Kidney (tissue), 14 donors: ENCODE results near the gene NSD1. TPM values are rescaled to one million over a fixed set of nuclear protein-coding genes. Genes with fewer than 3 reads are reported as not detected.
A peak's percentile ranks its signal among the peaks of the same experiment; 100 is the strongest.

Experiments used
- DNase-seq, 5 donors: peaks; one replicate each; pipeline ENCODE4 v3.0.0-alpha.2; 2013 to 2020
- FAIRE-seq: peaks from 2 replicates; lab custom pipeline; 2012; peaks lifted over from hg19 to GRCh38; lab: Jason Lieb, UNC
- H3K27ac ChIP-seq, 2 donors: one replicate each; pipeline ENCODE4 v1.7.0; 2013; ENCODE audit warnings: low read depth in 2 of 2, low read length in 2 of 2, inconsistent platforms in 1 of 2
- H3K27me3 ChIP-seq: one replicate; pipeline ENCODE4 v1.7.1; 2013; ENCODE audit warnings: low read length, inconsistent platforms; ENCODE audit not compliant: control insufficient read depth, insufficient read depth
- H3K36me3 ChIP-seq, 3 donors: one replicate each; pipeline versions ENCODE4 v1.7.0 to v1.7.1; 2013; ENCODE audit warnings: low read length in 3 of 3, control low read depth in 1 of 3, inconsistent platforms in 1 of 3; ENCODE audit not compliant: insufficient read depth in 3 of 3, control insufficient read depth in 2 of 3
- H3K4me1 ChIP-seq, 3 donors: one replicate each; pipeline versions ENCODE4 v1.7.0 to v1.7.1; 2013; ENCODE audit warnings: low read length in 3 of 3, inconsistent platforms in 1 of 3, low read depth in 1 of 3; ENCODE audit not compliant: control insufficient read depth in 2 of 3, insufficient read depth in 2 of 3
- H3K4me3 ChIP-seq, 3 donors: one replicate each; pipeline versions ENCODE4 v1.7.0 to v1.8.1; 2013; ENCODE audit warnings: low read length in 3 of 3, control low read depth in 1 of 3, inconsistent platforms in 1 of 3
- H3K9ac ChIP-seq, 3 donors: one replicate each; pipeline versions ENCODE4 v1.7.0 to v1.7.1; 2013; ENCODE audit warnings: low read length in 3 of 3, control low read depth in 1 of 3, inconsistent platforms in 1 of 3
- H3K9me3 ChIP-seq, 3 donors: one replicate each; pipeline versions ENCODE4 v1.7.0 to v1.7.1; 2013; ENCODE audit warnings: low read length in 3 of 3, control low read depth in 1 of 3, inconsistent platforms in 1 of 3; ENCODE audit not compliant: control insufficient read depth in 2 of 3, insufficient read depth in 1 of 3
- CTCF ChIP-seq: IDR thresholded peaks from 3 replicates; pipeline ENCODE4 v1.5.1; 2012; ENCODE audit warnings: mild to moderate bottlenecking, moderate library complexity, borderline replicate concordance; ENCODE audit not compliant: insufficient read depth; ENCODE audit errors: extremely low read depth
- intact Hi-C: fragments of 100-400 bp; cut with DNase I; formaldehyde crosslinking; loops from one replicate; pipeline ENCODE4 v1.11.1; 2022
- polyA plus RNA-seq: library from polyadenylated mRNA; stranded (reverse); fragments of 350-450 nt; fragmentation: Illumina TruSeq; extraction: RNeasy Lipid Tissue Mini Kit (QIAGEN cat#74804); gene quantifications from one replicate; pipeline ENCODE4 v1.2.3, GENCODE V29; 2014; ENCODE audit warnings: low read depth, low replicate concordance; ENCODE audit not compliant: insufficient read depth
- total RNA-seq: library from RNA; stranded (reverse); fragmentation: NEBNext Ultra II Directional; extraction: Animal tissue kit (Norgen Biotek cat#: 25700); gene quantifications from one replicate; pipeline ENCODE4 v1.2.1, GENCODE V29; 2021
- donor health status: control.
- donor health status: control.
- donor health status: control.
- donor health status: control.
- donor health status: control.
- donor health status: DM: yes; HTN: yes; CAD: no.
- donor health status: Normal renal cell carcinoma (clear cell type).

NSD1 gene
- total and polyA plus RNA-seq, 2 donors from 2014 or later: 6.0 to 99.1 TPM

GRCh38 chr5:177126771-177127170 lies 6.8 kb upstream of the NSD1 start:
- Histone ChIP-seq H3K27me3 (no peaks in the 10 kb centered on the region), H3K9ac (no peak overlapping the region), H3K4me3 (no peak overlapping the region), H3K4me1 (no peaks in the 10 kb centered on the region), H3K27ac (no peak overlapping the region), H3K9me3 (no peaks in the 10 kb centered on the region), H3K36me3 (no peaks in the 10 kb centered on the region)
- DNase-seq (peak in 1 of 5 donors; percentile 23), FAIRE-seq (no peak)
- intact Hi-C loops: no loop called here
- no peak for TF ChIP-seq CTCF

- TF ChIP-seq CTCF: no peak
- FAIRE-seq (no peak), DNase-seq (peak in 2 of 5 donors; percentile 16 to 45)
- H3K27me3 ChIP-seq: no peaks in the 10 kb centered on the region
- no peak overlapping the region for H3K27ac ChIP-seq
- intact Hi-C loops: no loop called here
- H3K9ac ChIP-seq: no peak overlapping the region
- H3K4me3 ChIP-seq: no peak overlapping the region
- no peaks in the 10 kb centered on the region for H3K9me3 ChIP-seq
- H3K4me1 ChIP-seq: no peaks in the 10 kb centered on the region
- H3K36me3 ChIP-seq: no peaks in the 10 kb centered on the region
Observed at GRCh38 chr5:177128551-177128981, 5.0 kb upstream of the NSD1 start.

- peaks cover 0 to 5% (median 4%) of the 10 kb centered on the region in 3 donors for H3K36me3 ChIP-seq
- no peak overlapping the region for H3K4me3 ChIP-seq
- DNase-seq (peak in 2 of 5 donors; percentile 26 to 34), FAIRE-seq (no peak)
- intact Hi-C loops: no loop called here
- H3K27me3 ChIP-seq: no peaks in the 10 kb centered on the region
- TF ChIP-seq CTCF: no peak
- H3K4me1 ChIP-seq: peaks cover 3 to 8% (median 7%) of the 10 kb centered on the region in 3 donors
- H3K9me3 ChIP-seq: no peaks in the 10 kb centered on the region
- no peak overlapping the region for H3K27ac ChIP-seq
- H3K9ac ChIP-seq: no peak overlapping the region
Observed at GRCh38 chr5:177130211-177131018, 3.2 kb upstream of the NSD1 start.
